Endothelial cell of umbilical vein (primary cell): Measurements from ENCODE around the gene ACR.

ENCODE experiments used
- EZH2 ChIP-seq: IDR thresholded peaks from 2 replicates; pipeline ENCODE4 v1.6.1; 2012; ENCODE audit warnings: borderline replicate concordance, low read depth, mild to moderate bottlenecking, moderate library complexity, low read length, inconsistent platforms; ENCODE audit not compliant: severe bottlenecking
- MYC ChIP-seq: IDR thresholded peaks from one replicate; pipeline ENCODE4 v1.6.1; 2011; ENCODE audit warnings: mild to moderate bottlenecking, low read depth, low read length
- POLR2A ChIP-seq: IDR thresholded peaks from 2 replicates; pipeline ENCODE4 v1.6.1; 2012; ENCODE audit warnings: low read depth, mild to moderate bottlenecking, control low read depth, low read length
- TF ChIP-seq, protein P1 (sequence below), 2 donors: IDR thresholded peaks; 1 replicate in 1 of 2; 2 replicates in 1 of 2; pipeline ENCODE4 v1.5.1; 2011; ENCODE audit warnings: low read length in 2 of 2, mild to moderate bottlenecking in 2 of 2, moderate library complexity in 2 of 2, control low read depth in 1 of 2, inconsistent platforms in 1 of 2, low read depth in 1 of 2; ENCODE audit not compliant: insufficient read depth in 1 of 2; ENCODE audit errors: extremely low read depth in 1 of 2

GRCh38 chr22:50705219-50705691 lies 32.7 kb upstream of the ACR start:
- TF ChIP-seq, protein P1, sequence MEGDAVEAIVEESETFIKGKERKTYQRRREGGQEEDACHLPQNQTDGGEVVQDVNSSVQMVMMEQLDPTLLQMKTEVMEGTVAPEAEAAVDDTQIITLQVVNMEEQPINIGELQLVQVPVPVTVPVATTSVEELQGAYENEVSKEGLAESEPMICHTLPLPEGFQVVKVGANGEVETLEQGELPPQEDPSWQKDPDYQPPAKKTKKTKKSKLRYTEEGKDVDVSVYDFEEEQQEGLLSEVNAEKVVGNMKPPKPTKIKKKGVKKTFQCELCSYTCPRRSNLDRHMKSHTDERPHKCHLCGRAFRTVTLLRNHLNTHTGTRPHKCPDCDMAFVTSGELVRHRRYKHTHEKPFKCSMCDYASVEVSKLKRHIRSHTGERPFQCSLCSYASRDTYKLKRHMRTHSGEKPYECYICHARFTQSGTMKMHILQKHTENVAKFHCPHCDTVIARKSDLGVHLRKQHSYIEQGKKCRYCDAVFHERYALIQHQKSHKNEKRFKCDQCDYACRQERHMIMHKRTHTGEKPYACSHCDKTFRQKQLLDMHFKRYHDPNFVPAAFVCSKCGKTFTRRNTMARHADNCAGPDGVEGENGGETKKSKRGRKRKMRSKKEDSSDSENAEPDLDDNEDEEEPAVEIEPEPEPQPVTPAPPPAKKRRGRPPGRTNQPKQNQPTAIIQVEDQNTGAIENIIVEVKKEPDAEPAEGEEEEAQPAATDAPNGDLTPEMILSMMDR (IDR thresholded peaks at IDR 0.05; ENCODE audit: extremely low read depth in 1 of 2, insufficient read depth in 1 of 2, low read depth in 1 of 2, low read length in 2 of 2), result no peak
- TF ChIP-seq EZH2, result no peak
- TF ChIP-seq POLR2A, result no peak
- TF ChIP-seq MYC, result no peak
